Epithelial cell of esophagus (primary cell): ENCODE measurements around the gene KCNMA1.

Source experiments
- DNase-seq: peaks from one replicate; pipeline ENCODE4 v3.0.0; 2010; ENCODE audit warnings: low read depth
- H3K4me3 ChIP-seq: 2 replicates; pipeline ENCODE4 v1.5.1; 2011; ENCODE audit warnings: mild to moderate bottlenecking, low read length, control low read depth
- TF ChIP-seq, protein P1 (sequence below): IDR thresholded peaks from 2 replicates; pipeline ENCODE4 v1.5.1; 2011; ENCODE audit warnings: low read depth, mild to moderate bottlenecking, low read length, control low read depth, inconsistent platforms; ENCODE audit not compliant: insufficient read depth; ENCODE audit errors: missing control alignments

KCNMA1 gene

DNA sequence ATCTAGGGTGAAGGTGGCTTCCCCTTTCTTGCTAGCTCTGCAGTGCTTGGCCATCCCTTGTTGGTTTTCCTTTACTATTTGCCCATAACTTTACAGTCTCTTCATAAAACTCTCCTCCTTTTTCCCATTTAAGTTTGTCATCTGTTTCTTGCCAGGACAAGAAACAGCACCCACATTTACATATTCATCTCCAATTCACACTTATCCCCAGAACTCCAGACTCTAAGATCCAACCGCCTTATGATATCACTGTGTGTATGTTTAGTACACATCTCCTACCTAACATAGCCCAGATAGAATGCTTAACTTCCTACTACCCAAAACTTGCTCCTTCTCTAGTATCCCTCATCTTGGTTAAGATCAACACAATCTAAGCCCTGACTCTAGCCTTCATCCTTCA lies 622.2 kb downstream of the KCNMA1 start:
- H3K4me3 ChIP-seq: no peak overlapping the region
- TF ChIP-seq, protein P1, sequence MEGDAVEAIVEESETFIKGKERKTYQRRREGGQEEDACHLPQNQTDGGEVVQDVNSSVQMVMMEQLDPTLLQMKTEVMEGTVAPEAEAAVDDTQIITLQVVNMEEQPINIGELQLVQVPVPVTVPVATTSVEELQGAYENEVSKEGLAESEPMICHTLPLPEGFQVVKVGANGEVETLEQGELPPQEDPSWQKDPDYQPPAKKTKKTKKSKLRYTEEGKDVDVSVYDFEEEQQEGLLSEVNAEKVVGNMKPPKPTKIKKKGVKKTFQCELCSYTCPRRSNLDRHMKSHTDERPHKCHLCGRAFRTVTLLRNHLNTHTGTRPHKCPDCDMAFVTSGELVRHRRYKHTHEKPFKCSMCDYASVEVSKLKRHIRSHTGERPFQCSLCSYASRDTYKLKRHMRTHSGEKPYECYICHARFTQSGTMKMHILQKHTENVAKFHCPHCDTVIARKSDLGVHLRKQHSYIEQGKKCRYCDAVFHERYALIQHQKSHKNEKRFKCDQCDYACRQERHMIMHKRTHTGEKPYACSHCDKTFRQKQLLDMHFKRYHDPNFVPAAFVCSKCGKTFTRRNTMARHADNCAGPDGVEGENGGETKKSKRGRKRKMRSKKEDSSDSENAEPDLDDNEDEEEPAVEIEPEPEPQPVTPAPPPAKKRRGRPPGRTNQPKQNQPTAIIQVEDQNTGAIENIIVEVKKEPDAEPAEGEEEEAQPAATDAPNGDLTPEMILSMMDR: no peak
- no peak for DNase-seq

DNA sequence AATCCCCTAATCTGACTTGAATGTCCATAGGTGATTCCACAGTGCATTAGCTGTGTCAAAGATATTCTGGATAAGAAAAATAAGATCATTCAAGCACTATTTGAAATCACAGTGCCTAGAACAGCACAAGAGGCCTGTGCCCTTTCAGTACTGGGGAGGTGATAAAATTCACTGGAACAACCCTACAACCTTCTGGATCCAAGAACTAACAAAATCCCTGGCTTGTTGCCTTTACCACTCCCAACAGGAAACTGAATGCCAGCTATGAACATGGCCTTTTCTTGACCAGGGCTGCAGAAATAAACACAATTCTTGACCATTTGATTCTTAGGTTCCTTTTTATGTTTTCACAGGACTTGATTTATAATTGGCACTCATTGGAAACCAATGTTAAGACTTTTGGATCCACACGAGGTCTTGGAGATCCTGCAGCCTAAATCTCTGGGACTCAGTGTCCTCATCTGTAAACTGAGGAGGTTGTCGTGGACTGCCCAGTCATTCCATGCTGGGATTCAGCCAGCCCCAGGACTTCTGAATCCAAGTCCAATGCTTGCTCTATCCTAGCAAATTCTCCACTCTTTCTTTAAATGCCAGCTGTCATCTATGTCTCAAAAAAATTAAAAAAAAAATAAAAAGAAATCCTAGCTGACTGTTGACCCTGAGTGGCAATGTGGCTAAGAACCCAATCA lies 624.7 kb downstream of the KCNMA1 start:
- H3K4me3 ChIP-seq: no peak overlapping the region
- no peak for DNase-seq
- TF ChIP-seq, protein P1: no peak

DNA sequence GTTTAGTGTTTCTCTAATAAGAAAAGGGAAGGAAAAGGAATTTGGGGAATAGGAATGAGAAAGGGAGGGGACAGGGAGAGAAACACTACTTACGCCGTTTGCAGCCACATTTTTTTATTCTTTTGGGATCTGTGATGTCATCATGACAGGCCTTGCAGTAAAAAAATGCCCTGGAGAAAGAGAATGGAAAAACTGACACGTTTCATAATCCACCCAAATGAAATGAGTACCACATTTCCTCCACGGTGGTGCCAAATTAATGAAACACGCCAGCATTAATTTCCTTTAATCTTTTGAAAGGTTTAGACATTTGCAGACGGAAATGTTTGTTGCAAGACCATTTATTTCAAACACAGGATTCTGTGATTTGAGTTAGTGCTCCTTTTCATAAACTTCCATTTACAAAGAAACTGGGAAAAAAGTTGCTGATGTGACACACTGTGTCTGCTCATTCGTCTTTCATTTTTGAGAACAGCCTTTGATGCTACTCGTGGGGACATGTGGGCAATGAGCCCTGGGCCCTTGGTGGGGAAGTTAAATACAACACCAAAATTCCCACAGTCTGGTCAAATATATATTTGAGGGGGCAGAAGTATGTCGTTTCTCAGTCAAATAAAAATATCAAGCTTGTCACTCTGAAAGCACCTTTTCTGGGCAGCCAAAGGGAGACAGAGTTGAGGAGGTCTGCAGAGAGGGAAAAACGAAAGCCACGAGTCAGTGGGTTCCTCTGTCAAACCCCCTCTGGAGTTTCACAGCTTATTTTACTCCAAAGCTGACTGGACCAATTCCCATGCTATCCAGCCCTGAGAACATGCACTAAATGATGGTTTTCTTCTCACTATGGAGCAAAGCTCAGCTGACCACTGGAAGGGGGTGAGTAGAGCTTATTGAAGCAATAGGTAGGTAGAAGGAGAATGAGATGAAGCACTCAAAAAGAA lies 625.5 kb downstream of the KCNMA1 start:
- TF ChIP-seq, protein P1: no peak
- no peak overlapping the region for H3K4me3 ChIP-seq
- DNase-seq: no peak

DNA sequence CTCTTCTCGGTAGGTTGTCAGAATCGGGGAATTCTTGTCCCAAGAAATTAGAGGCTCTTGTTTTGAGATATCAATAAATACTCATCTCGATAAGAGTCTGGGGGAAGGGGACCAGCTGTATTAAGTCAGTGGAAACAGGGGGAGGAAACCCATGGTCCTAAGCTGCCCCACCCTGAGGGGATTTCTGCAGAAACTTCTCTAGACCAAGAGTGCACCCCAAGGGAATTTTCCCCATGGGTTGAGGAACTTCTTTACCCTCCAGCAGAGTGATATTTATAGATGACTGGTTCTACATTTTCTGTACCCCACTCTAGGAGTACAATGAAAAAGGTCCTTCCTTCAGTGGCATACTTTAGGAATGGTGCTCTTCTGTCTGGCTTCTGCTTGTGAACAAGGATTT lies 627.2 kb downstream of the KCNMA1 start:
- no peak for DNase-seq
- TF ChIP-seq, protein P1: no peak
- H3K4me3 ChIP-seq: no peak overlapping the region

DNA sequence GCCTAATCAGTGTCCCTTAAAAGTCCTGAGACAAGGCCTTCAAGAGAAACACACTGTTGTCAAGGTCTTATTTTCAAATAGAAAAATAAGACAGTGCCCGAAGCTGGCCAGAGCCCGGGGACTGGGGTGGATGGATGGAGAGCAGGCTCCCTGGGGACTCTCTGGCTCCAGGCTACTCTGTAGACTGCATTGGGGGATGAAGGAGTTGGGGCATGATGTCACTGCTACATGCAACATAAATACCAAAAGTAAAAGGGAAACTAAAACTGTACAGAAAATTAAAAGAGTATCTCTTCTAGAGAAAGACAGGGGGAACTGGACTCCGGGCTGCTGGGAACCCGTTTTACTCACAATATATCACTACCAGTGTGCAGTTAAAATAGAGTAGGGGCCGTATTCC lies 629.8 kb downstream of the KCNMA1 start:
- no peak for DNase-seq
- TF ChIP-seq, protein P1: no peak
- no peak overlapping the region for H3K4me3 ChIP-seq

DNA sequence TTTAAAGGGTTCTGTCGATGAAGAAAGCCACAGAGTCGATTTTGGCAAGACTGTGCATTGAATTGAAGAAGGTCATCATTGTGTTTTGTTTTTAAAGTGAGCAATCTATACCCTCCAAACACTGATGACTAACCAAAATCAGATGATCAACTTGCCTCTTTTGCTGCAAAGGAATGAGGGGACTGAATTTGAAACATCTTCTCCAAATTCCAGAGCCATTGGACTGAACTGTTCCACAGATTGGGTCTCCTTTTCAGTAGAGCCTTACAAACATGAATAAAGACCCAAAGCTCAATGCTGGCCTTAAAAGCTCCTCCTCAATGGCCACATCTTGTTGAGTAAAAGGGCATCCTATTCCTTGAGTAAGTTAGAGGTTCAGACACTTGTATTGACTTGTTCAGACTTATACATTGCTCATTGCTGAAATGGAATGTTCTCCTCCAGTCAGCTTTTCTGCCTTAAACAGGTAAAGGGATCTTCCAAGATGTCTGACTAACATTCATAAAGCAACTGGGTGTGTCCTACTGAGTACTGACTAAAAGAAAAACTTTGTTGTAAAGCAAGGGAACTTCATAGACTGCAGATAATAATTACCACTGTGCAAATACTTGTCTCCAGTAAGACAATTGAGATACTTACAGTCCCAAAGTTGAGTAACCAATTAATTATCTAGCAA lies 630.6 kb downstream of the KCNMA1 start:
- TF ChIP-seq, protein P1: no peak
- peak; percentile 90 for DNase-seq
- no peak overlapping the region for H3K4me3 ChIP-seq
